HG02759 (cell line): ENCODE results near the gene ABCC8.
A peak's percentile ranks its signal among the peaks of the same experiment; 100 is the strongest.

Experiments
- ATAC-seq: cut with Tn5 transposase; IDR thresholded peaks from one replicate; pipeline ENCODE4 v1.9.1; 2021; ENCODE audit warnings: mild to moderate bottlenecking, moderate library complexity; ENCODE audit not compliant: unreplicated experiment

Gene ABCC8

GRCh38 chr11:17506314-17506713, 29.7 kb upstream of the ABCC8 start:
- no peak for ATAC-seq

DNA sequence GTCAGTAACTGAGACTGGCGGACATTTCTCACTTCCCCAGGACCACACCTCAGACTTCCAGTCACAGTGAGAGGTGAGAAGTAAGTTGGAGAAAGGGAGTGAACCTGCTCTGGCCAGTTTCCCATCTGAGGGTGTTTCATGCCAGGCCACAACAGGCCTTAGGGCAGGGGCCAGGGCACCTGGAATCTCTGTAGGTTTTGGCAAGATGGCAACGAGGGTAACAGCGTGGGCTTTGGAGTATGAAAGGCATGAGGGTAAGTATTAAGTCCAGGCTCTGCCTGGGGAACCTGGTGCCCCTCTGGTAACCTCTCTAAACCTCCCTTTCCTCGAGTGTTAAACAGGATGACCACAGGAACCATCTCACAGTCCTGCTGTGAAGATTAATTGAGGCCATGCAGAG, 28.5 kb upstream of the ABCC8 start:
- no peak for ATAC-seq

DNA sequence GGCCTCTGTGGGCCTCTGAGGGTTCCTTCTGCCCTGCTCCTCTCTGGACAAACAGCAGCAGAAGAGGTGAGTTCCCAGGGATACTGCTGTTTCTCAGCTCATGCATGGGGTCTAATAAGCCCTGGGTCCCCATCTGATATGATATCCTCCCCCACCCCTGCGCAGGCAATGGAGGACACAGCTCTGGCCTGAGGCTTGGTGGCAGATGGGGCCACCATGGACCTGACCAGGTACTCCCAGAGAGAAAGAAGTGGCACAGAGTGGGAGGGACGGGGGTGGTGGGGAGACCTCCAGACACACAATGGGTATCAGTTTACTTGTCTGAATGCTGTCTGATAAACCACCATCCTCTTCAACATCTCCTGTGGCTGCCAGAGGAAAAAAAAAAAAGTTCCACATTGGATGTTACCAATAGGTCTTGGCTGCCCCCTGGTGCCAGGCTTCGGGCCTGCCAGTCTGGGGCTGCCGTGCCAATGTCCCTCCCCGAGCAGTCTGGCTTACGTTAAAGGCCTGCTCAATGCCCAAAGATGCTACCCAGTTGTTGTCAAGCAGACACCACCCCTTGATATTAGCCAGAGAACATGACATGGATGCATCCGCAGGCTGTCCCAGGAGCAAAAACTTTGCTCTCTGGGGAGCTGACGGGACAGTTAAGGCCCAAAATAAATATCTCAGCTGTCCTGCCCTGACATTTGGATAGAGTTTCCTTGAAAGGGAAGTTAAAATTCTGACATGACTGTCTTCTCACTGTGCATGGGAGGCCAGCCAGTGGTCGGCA, 27.9 kb upstream of the ABCC8 start:
- ATAC-seq: peak; percentile 65

DNA sequence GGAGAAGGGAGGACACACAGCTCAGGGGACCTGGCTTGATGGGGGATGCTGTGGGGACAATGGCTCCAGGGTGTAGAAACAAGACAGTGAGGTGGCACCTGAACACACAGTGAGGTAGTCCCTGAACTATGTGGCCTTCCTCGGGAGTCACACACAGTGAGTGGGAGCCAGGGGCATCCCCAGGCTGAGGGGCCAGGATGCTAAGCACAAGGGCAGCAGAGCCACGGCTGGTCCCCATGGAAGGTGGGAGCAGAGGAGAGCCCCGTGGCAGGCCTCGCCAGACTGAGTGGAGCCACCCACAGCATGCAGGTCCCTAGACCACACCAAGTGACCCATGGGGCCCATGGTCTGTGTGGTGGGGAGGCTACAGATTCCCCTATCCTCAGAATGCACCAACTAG, 26.0 kb upstream of the ABCC8 start:
- no peak for ATAC-seq

- no peak for ATAC-seq
These were observed 24.0 kb upstream of the ABCC8 start for GRCh38 chr11:17500673-17501072.

DNA sequence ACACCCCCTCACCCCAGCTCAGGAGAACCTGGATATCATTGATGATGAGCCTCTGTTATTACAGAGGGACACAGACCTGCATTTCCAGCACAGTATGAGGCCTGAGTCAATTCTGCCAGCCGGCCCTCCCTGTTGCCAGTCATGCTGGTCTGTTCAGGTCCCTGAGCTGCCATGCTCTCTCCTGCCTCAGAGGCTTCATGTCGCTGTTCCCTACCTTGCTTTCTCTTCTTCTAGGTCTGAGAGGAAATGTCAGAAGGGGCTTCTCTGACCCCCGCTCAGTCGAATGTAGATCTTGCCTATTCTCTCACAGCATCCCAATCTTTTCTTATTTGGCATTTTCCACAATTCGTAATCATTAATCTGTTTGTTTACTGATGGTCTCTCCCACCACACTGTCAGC, 21.8 kb upstream of the ABCC8 start:
- no peak for ATAC-seq

DNA sequence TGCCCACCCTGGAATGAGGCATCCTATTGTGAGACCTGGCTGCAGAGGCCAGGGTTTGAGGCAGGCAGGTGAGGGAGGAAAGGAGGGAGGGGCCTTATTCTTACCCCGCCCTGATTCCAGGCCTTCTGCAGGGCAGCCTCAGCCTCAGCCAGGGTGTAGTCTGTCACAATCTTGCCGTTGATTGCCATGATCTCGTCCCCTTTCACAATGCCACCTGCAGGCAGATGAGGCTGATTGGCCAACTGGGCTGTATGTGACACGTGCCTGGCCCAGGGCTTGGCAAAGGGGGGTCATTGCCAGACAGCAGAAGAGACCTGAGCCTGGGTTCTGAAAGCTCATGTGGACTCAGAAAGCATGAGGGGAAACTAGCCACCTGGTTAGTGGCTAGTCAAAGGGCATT, 21.4 kb upstream of the ABCC8 start:
- no peak for ATAC-seq

- no peak for ATAC-seq
These were observed 19.8 kb upstream of the ABCC8 start for GRCh38 chr11:17496406-17496805.

- ATAC-seq: no peak
These were observed 17.4 kb upstream of the ABCC8 start for GRCh38 chr11:17494019-17494418.

DNA sequence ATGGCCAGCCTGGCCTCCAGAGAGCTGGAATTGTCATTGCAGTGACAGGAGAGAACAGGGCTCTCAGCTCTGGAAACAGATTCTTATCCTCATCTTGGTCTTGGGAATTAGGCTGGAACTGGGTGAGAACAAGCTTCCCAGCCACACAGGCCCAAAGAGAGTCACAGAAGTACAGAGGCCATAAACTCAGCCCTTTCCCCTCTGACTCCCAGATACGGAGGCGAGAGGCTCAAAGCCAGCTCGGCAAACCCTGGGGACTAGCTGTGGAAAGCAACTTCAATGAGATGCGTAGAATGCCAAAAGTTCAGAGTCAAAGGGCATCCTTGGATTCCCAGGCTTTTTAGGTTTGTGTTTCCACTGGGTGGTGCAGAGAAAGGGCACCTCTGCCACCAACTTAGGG, 14.3 kb upstream of the ABCC8 start:
- ATAC-seq: no peak

DNA sequence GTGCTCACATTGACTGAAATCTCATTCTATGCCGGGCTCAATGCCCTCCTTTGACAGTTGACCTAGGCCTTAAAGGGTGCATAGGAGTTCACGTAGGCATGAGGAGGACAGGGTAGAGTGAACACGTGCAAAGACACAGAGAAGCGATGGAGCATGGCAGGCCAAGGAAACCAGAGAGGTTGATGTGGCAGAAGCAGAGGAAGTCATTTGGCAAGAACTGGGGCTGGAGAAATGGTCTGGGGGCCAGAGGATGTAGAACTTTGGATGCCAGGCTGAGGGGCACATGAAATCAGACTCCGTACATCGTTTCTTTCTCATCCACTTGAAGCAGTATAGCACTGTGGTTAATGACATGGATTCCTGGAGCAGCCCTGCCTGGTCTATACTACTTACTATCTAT, 13.6 kb upstream of the ABCC8 start:
- ATAC-seq: no peak

DNA sequence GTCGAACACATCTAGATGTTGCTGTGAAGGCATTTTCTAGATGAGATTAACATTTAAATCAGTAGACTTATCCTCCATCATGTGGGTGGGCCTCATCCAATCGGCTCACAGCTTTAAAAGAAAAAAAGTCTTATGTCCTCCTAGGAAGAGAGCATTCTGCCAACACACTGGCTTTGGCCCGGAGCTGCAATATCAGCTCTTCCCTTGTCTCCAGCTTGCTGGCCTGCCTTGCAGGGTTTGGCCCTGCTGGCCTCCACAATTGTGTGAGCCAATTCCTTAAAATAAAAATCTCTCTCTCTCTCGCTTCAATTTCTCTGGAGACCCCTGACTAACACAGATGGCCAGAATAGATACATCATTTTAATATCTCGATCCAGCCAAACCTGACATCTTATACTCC, 13.1 kb upstream of the ABCC8 start:
- no peak for ATAC-seq

DNA sequence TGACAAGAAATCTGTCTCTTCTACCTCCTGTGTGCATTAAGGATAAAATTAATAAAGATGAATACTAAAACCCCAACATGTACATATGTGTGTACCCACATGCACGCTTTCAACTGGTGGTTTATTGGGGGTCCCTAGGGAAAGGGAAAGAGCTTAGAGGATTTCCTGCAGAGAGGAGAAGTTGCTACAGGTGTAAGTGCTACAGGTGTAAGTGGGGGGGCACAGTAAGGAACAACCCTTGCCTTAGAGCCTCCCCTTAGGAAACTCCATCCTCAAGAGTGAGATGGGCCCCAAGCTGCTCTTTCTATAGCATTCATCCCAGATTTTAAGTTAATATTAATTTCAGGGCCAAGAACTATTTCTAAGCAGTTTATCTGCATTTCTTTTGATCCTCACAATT, 11.9 kb upstream of the ABCC8 start:
- ATAC-seq: no peak

DNA sequence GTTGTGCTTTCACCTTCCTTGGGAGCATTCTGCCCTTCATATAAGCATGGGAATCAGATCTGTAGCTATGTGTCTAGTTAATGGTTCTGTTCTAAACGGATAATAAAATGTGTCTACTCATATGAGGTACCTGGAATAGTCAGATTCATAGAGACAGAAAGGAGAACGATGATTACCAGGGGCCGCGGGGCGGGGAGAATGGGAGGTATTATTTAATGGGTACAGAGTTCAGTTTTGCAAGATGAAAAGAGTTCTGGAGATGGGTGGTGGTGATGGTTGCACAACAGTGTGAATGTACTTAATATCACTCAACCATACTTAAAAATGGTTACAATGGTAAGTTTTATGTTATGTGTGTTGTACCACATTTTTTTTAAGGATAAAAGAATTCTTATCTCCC, 10.0 kb upstream of the ABCC8 start:
- no peak for ATAC-seq

GRCh38 chr11:17483505-17483904, 6.9 kb upstream of the ABCC8 start:
- no peak for ATAC-seq

- no peak for ATAC-seq
These were observed 5.3 kb upstream of the ABCC8 start for GRCh38 chr11:17481905-17482304.

DNA sequence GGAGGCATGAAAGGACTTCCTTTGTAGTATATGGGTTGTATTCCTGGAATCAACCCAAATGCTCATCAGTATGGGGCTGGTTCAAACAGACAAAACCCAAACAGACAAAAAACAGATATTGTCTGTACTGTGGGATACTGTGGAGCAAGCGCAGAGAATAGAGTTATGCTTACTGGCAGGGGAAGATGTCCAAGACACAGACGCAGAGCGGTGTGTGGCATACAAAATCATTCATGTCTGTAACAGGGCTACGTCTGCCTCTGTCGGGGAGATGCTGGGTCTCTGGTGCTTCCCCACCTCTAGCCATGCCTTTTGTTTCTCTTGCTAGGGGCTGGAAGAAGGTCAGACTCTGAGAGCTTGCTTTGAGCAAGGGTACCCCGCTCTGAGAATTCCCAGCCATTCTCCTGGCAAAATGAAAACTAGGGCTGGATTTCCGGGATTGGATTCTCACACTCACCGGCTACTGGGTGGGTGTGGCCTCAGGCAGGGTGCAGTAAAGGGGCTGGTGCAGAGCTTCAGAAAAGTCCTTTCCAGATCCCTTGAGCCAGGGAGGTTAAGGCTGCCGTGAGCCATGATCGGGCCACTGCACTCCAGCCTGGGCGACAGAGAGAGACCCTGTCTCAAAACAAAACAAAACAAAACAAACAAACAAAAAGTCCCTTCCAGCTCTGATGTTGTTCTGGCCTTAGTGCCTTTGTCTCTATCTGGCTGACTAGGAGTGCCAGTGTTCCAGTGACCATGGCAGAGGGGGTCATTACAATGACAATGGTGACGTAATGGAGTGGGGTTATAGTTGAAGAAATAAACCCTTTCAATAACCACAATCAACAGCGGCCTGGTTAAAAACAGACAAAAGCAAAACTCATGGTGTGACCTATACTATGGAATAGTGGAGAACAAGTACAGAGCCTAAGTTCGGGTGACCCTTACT, 2.9 kb upstream of the ABCC8 start:
- ATAC-seq: no peak

- ATAC-seq: no peak
These were observed 1.4 kb upstream of the ABCC8 start for GRCh38 chr11:17478070-17478469.

- no peak for ATAC-seq
These were observed 716 bp upstream of the ABCC8 start for GRCh38 chr11:17477361-17477760.

DNA sequence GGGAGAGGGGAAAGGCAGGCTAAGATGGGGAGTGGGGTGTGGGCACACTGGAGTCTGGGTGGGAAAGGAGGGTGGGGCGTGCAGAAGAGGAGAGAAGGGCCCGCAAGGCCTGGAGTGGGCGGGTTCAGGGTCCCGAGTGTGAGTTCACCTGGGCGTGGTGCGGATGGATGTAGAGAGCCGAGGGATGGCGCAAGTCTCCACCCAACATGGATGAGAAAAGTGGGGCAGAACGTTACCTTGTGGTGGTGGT, 364 bp upstream of the ABCC8 start:
- no peak for ATAC-seq

GRCh38 chr11:17475666-17476316, 854 bp downstream of the ABCC8 start:
- no peak for ATAC-seq
